Neural crest cell (in vitro differentiated cells): ENCODE data around the gene C1QC. TPM values are rescaled to one million over a fixed set of nuclear protein-coding genes. Genes with fewer than 3 reads are reported as not detected.

Experiments used
- DNase-seq: peaks from one replicate; pipeline ENCODE4 v3.0.0; 2021; ENCODE audit warnings: low read depth, mixed read lengths, low spot score
- H3K27ac Mint-ChIP-seq: one replicate; pipeline ENCODE4 v1.8.0; 2021; ENCODE audit warnings: mild to moderate bottlenecking, mixed read lengths; ENCODE audit not compliant: unreplicated experiment
- H3K27me3 Mint-ChIP-seq: 2 replicates; pipeline ENCODE4 v1.8.0; 2021; ENCODE audit warnings: low read depth, mild to moderate bottlenecking, mixed read lengths
- H3K36me3 Mint-ChIP-seq: 2 replicates; pipeline ENCODE4 v1.8.0; 2021; ENCODE audit warnings: low read depth, mild to moderate bottlenecking, mixed read lengths
- H3K4me1 Mint-ChIP-seq: 2 replicates; pipeline ENCODE4 v1.8.0; 2021; ENCODE audit warnings: mixed read lengths
- H3K4me3 Mint-ChIP-seq: one replicate; pipeline ENCODE4 v1.8.0; 2021; ENCODE audit warnings: mild to moderate bottlenecking, mixed read lengths
- H3K9me3 Mint-ChIP-seq: 2 replicates; pipeline ENCODE4 v1.8.0; 2021; ENCODE audit warnings: mixed read lengths
- microRNA-seq: library from miRNA; unstranded; fragments of <30 nt; microRNA quantifications from one replicate; pipeline ENCODE4, GENCODE V29; 2020
- total RNA-seq: library from RNA; stranded (reverse); gene quantifications from 2 replicates; pipeline ENCODE4 v1.2.1, GENCODE V29; 2021
- TF ChIP-seq, protein P1 (sequence below): fragments of 200-600 bp; sonication (generic); conservative IDR thresholded peaks from 2 replicates; pipeline ENCODE4 v1.5.0; 2021; ENCODE audit warnings: antibody characterized with exemption, mild to moderate bottlenecking

Gene C1QC
- total RNA-seq, 1 donor from 2014 or later = not detected

DNA sequence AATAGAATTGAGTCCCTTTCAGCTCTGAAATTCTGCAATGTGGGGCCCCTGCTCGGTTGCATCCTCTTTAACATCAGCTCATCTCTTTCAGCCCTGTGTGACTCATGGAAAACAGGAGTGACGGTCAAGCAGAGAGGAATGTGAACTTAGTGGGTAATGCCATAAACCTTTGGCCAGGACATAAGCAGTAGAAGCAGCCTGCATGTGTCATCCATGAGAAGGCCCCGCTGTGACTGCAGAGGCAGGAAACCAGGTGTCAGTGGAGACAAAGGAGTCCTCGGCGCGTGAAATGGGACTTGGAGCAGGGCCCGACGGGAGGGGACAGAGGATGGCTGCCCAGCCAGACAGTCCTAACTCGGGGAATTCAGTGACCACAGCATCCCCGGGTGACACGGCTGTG is 46.1 kb downstream of the C1QC start:
- peaks cover 41% of the 10 kb centered on the region for H3K4me1 Mint-ChIP-seq
- DNase-seq = no peak
- H3K27ac Mint-ChIP-seq = no peak overlapping the region

GRCh38 chr1:22691031-22691753 is 47.8 kb downstream of the C1QC start:
- Mint-ChIP-seq H3K36me3 (no peaks in the 10 kb centered on the region), H3K4me1 (peaks cover 25% of the 10 kb centered on the region), H3K4me3 (no peak overlapping the region), H3K27me3 (peaks cover 3% of the 10 kb centered on the region), H3K9me3 (no peaks in the 10 kb centered on the region), H3K27ac (peak overlapping the region; percentile 96)
- TF ChIP-seq, protein P1, sequence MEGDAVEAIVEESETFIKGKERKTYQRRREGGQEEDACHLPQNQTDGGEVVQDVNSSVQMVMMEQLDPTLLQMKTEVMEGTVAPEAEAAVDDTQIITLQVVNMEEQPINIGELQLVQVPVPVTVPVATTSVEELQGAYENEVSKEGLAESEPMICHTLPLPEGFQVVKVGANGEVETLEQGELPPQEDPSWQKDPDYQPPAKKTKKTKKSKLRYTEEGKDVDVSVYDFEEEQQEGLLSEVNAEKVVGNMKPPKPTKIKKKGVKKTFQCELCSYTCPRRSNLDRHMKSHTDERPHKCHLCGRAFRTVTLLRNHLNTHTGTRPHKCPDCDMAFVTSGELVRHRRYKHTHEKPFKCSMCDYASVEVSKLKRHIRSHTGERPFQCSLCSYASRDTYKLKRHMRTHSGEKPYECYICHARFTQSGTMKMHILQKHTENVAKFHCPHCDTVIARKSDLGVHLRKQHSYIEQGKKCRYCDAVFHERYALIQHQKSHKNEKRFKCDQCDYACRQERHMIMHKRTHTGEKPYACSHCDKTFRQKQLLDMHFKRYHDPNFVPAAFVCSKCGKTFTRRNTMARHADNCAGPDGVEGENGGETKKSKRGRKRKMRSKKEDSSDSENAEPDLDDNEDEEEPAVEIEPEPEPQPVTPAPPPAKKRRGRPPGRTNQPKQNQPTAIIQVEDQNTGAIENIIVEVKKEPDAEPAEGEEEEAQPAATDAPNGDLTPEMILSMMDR = no peak
- no peak for DNase-seq

More for the DNA sequence above, 46.1 kb downstream of the C1QC start:
- Mint-ChIP-seq H3K4me3 (no peak overlapping the region), H3K27me3 (peaks cover 3% of the 10 kb centered on the region), H3K9me3 (no peaks in the 10 kb centered on the region), H3K36me3 (no peaks in the 10 kb centered on the region)
- TF ChIP-seq, protein P1 = no peak

GRCh38 chr1:22694172-22694571 is 50.7 kb downstream of the C1QC start:
- Mint-ChIP-seq H3K27ac (no peak overlapping the region), H3K36me3 (no peaks in the 10 kb centered on the region), H3K9me3 (no peaks in the 10 kb centered on the region), H3K4me1 (peaks cover 20% of the 10 kb centered on the region), H3K4me3 (no peak overlapping the region), H3K27me3 (no peaks in the 10 kb centered on the region)
- TF ChIP-seq, protein P1 = no peak
- no peak for DNase-seq

DNA sequence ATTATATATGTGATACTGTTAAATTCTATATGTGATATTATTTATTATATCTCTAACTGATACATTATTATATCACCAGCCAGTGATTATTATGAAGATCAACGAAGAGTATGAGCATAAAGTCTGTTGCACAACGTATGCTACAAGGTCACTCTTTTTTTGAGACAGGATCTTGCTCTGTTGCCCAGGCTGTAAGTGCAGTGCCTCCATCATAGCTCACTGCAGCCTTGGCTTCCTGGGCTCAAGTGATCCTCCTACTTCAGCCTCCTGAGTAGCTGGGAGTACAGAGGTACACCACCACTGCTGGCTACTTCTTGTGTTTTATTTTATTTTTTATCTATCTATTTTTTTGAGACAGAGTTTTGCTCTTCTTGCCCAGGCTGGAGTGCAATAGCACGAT is 53.2 kb downstream of the C1QC start:
- no peak for DNase-seq
- no peak overlapping the region for H3K4me3 Mint-ChIP-seq
- no peak overlapping the region for H3K27ac Mint-ChIP-seq
- TF ChIP-seq, protein P1 = no peak
- H3K4me1 Mint-ChIP-seq = no peaks in the 10 kb centered on the region
- no peaks in the 10 kb centered on the region for H3K27me3 Mint-ChIP-seq
- H3K36me3 Mint-ChIP-seq = no peaks in the 10 kb centered on the region
- H3K9me3 Mint-ChIP-seq = no peaks in the 10 kb centered on the region

Small RNAs within 50 kb of the gene (microRNA-seq; reads per million reads assigned to microRNA genes)
- gene MIR6127 = not detected

Other genes with a start within 250 kb of the C1QC start
- gene ZBTB40, start 191.8 kb upstream of the C1QC start, total RNA-seq = 30.7 and 31.8 TPM in 2 replicates
- not detected in 2 replicates for gene EPHA8, start 80.1 kb upstream of the C1QC start, total RNA-seq
- gene C1QA, start 7.0 kb upstream of the C1QC start, total RNA-seq = not detected in 2 replicates
- gene C1QB, start 9.6 kb downstream of the C1QC start, total RNA-seq = not detected in 2 replicates
- 57.2 and 60.3 TPM in 2 replicates for gene EPHB2, start 67.2 kb downstream of the C1QC start, total RNA-seq